HepG2 (cell line): ENCODE data around the gene FRMD5.

ENCODE experiments used
- EZH2 ChIP-seq: conservative IDR thresholded peaks from 2 replicates; pipeline ENCODE4 v1.6.1; 2012; ENCODE audit warnings: mild to moderate bottlenecking, low read depth, low read length, moderate library complexity
- GABPA ChIP-seq, 2 experiments: IDR thresholded peaks; 2 replicates each; pipeline ENCODE4 v1.6.1; 2011 to 2016; ENCODE audit warnings: low read depth in 2 of 2, low read length in 1 of 2, missing biosample characterization in 1 of 2, missing genetic modification characterization in 1 of 2
- HMG20B ChIP-seq: conservative IDR thresholded peaks from 2 replicates; pipeline ENCODE4 v1.6.1; 2016; ENCODE audit warnings: missing genetic modification reagents, missing compliant biosample characterization
- JUNB ChIP-seq: sonication (generic); formaldehyde crosslinking; IDR thresholded peaks from 2 replicates; pipeline ENCODE4 v1.8.0; 2022; ENCODE audit warnings: missing genetic modification reagents, mild to moderate bottlenecking, borderline replicate concordance
- JUND ChIP-seq: sonication (generic); formaldehyde crosslinking; IDR thresholded peaks from 2 replicates; pipeline ENCODE4 v1.8.0; 2022; ENCODE audit warnings: mild to moderate bottlenecking, missing genetic modification reagents
- MYC ChIP-seq: sonication (generic); formaldehyde crosslinking; IDR thresholded peaks from 2 replicates; pipeline ENCODE4 v1.9.0; 2021; ENCODE audit warnings: missing genetic modification reagents, borderline replicate concordance
- ONECUT2 ChIP-seq: sonication (generic); formaldehyde crosslinking; IDR thresholded peaks from 2 replicates; pipeline ENCODE4 v1.4.0; 2020; ENCODE audit warnings: missing genetic modification reagents
- RCOR2 ChIP-seq: IDR thresholded peaks from 2 replicates; pipeline ENCODE4 v1.6.1; 2016; ENCODE audit warnings: missing biosample characterization, missing genetic modification reagents
- SP4 ChIP-seq: sonication (generic); formaldehyde crosslinking; IDR thresholded peaks from 2 replicates; pipeline ENCODE4 v1.8.1; 2023; ENCODE audit warnings: mild to moderate bottlenecking, missing genetic modification reagents
- TAF1 ChIP-seq: sonication (generic); formaldehyde crosslinking; IDR thresholded peaks from 2 replicates; pipeline ENCODE4 v1.4.0; 2020; ENCODE audit warnings: missing genetic modification reagents
- THAP11 ChIP-seq: IDR thresholded peaks from 2 replicates; pipeline ENCODE4 v1.6.1; 2016; ENCODE audit warnings: missing biosample characterization, missing genetic modification reagents
- TF ChIP-seq, protein P1 (sequence below): sonication (generic); formaldehyde crosslinking; IDR thresholded peaks from 2 replicates; pipeline ENCODE4 v1.4.0; 2020; ENCODE audit warnings: missing genetic modification reagents
- TF ChIP-seq, protein P2 (sequence below), 2 experiments: IDR thresholded peaks; 2 replicates each; pipeline ENCODE4 v1.6.1; 2011 to 2012; ENCODE audit warnings: low read length in 2 of 2, borderline replicate concordance in 1 of 2, low read depth in 1 of 2, mild to moderate bottlenecking in 1 of 2, moderate library complexity in 1 of 2

- TF ChIP-seq JUNB (CRISPR knock-in tag) = no peak
- TF ChIP-seq, protein P1, sequence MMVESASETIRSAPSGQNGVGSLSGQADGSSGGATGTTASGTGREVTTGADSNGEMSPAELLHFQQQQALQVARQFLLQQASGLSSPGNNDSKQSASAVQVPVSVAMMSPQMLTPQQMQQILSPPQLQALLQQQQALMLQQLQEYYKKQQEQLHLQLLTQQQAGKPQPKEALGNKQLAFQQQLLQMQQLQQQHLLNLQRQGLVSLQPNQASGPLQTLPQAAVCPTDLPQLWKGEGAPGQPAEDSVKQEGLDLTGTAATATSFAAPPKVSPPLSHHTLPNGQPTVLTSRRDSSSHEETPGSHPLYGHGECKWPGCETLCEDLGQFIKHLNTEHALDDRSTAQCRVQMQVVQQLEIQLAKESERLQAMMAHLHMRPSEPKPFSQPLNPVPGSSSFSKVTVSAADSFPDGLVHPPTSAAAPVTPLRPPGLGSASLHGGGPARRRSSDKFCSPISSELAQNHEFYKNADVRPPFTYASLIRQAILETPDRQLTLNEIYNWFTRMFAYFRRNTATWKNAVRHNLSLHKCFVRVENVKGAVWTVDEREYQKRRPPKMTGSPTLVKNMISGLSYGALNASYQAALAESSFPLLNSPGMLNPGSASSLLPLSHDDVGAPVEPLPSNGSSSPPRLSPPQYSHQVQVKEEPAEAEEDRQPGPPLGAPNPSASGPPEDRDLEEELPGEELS (CRISPR knock-in tag) = no peak
- TF ChIP-seq SP4 = no peak
- no peak for TF ChIP-seq HMG20B (CRISPR knock-in tag)
- no peak for TF ChIP-seq MYC (CRISPR knock-in tag)
- no peak for TF ChIP-seq EZH2
- no peak for TF ChIP-seq THAP11 (CRISPR knock-in tag)
- TF ChIP-seq TAF1 (CRISPR knock-in tag) = no peak
- TF ChIP-seq RCOR2 (CRISPR knock-in tag) = no peak
- no peak for TF ChIP-seq JUND (CRISPR knock-in tag)
- TF ChIP-seq GABPA (IDR thresholded peaks at IDR 0.05; ENCODE audit: low read depth, low read length) = no peak
- no peak for TF ChIP-seq GABPA (CRISPR knock-in tag; IDR thresholded peaks at IDR 0.05; ENCODE audit: low read depth)
- TF ChIP-seq ONECUT2 (CRISPR knock-in tag) = no peak
- TF ChIP-seq, protein P2, sequence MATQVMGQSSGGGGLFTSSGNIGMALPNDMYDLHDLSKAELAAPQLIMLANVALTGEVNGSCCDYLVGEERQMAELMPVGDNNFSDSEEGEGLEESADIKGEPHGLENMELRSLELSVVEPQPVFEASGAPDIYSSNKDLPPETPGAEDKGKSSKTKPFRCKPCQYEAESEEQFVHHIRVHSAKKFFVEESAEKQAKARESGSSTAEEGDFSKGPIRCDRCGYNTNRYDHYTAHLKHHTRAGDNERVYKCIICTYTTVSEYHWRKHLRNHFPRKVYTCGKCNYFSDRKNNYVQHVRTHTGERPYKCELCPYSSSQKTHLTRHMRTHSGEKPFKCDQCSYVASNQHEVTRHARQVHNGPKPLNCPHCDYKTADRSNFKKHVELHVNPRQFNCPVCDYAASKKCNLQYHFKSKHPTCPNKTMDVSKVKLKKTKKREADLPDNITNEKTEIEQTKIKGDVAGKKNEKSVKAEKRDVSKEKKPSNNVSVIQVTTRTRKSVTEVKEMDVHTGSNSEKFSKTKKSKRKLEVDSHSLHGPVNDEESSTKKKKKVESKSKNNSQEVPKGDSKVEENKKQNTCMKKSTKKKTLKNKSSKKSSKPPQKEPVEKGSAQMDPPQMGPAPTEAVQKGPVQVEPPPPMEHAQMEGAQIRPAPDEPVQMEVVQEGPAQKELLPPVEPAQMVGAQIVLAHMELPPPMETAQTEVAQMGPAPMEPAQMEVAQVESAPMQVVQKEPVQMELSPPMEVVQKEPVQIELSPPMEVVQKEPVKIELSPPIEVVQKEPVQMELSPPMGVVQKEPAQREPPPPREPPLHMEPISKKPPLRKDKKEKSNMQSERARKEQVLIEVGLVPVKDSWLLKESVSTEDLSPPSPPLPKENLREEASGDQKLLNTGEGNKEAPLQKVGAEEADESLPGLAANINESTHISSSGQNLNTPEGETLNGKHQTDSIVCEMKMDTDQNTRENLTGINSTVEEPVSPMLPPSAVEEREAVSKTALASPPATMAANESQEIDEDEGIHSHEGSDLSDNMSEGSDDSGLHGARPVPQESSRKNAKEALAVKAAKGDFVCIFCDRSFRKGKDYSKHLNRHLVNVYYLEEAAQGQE (IDR thresholded peaks at IDR 0.05; ENCODE audit: borderline replicate concordance in 1 of 2, low read depth in 1 of 2, low read length in 2 of 2) = no peak
These were observed 159.0 kb downstream of the FRMD5 start for GRCh38 chr15:44035781-44036699.
